NT2/D1 (cell line): Measurements from ENCODE around the gene CUL5.

Experiments
- YY1 ChIP-seq: IDR thresholded peaks from 2 replicates; pipeline ENCODE4 v1.6.1; 2011; ENCODE audit not compliant: insufficient read length, insufficient read depth
- ZNF274 ChIP-seq: IDR thresholded peaks from 2 replicates; pipeline ENCODE4 v1.6.1; 2011; ENCODE audit warnings: mild to moderate bottlenecking, low read depth, low read length

DNA sequence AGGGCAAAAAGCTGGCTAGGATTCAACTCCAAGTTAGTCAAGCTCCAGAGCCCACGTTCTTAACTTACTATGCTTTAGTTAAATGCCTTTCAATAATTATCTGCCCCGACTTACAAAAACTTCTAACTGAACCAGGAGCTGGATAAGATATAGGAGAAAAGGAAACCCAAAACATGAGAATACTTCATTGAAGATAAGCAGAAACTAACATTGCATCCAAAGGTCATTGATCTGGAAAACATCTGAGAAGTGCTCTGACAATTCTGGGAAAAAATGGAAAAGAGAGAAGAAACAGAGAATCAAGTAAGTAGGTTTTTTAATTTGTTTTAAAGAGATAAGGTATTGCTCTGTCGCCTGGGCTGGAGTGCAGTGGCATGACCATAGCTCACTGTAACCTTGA is 139.9 kb downstream of the CUL5 start:
- TF ChIP-seq ZNF274 (no peak), YY1 (no peak)
